HFF-Myc (cell line): Measurements from ENCODE around the gene FST.
A peak's percentile ranks its signal among the peaks of the same experiment; 100 is the strongest.

Experiments used
- DNase-seq: peaks from one replicate; pipeline ENCODE4 v3.0.0-alpha.2; 2011; ENCODE audit warnings: low read depth; ENCODE audit errors: extremely low read depth
- H3K4me3 ChIP-seq: replicated peaks from 2 replicates; pipeline ENCODE4 v1.5.1; 2011; ENCODE audit warnings: low read depth, mild to moderate bottlenecking, control low read depth, low read length
- TF ChIP-seq, protein P1 (sequence below): IDR thresholded peaks from 2 replicates; pipeline ENCODE4 v1.5.1; 2012; ENCODE audit warnings: mild to moderate bottlenecking, low read depth, low read length, control low read depth; ENCODE audit errors: missing control alignments

The FST gene

DNA sequence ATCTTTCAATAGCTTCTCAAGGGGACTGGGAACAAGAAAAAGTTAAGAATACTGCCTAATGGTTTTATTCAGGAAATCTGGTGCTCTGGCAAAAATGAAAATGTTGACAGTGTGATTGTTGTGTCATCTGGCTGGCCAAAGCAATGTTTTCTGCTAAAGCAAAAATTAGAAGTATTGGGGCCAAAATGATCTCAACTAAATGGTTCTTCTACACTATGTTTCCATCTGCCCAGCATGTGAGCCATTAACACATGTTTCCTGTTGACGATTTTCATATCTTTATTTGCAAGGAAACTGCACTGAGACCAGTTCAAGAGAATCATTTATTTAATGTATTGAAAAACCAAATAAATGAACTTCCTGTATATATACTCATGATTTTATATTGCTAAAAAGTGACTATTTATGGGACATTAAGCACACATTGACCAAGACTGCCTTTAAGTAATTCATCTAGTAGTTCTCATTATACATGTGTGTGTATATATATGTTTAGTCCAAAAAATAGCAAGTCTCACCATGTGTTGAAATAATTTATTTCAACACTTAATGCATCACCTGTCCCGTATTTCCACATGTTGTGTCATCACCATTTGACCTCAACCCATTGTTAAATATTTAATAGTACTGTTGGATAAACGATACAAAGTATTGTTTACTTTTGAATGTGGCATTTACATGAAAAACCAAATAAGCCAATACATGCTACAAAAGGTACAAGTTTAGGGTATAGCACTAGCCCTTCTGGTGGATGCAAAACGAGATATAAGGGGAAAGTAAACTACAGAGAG is 7.5 kb upstream of the FST start:
- TF ChIP-seq, protein P1, sequence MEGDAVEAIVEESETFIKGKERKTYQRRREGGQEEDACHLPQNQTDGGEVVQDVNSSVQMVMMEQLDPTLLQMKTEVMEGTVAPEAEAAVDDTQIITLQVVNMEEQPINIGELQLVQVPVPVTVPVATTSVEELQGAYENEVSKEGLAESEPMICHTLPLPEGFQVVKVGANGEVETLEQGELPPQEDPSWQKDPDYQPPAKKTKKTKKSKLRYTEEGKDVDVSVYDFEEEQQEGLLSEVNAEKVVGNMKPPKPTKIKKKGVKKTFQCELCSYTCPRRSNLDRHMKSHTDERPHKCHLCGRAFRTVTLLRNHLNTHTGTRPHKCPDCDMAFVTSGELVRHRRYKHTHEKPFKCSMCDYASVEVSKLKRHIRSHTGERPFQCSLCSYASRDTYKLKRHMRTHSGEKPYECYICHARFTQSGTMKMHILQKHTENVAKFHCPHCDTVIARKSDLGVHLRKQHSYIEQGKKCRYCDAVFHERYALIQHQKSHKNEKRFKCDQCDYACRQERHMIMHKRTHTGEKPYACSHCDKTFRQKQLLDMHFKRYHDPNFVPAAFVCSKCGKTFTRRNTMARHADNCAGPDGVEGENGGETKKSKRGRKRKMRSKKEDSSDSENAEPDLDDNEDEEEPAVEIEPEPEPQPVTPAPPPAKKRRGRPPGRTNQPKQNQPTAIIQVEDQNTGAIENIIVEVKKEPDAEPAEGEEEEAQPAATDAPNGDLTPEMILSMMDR = no peak
- H3K4me3 ChIP-seq = no peak overlapping the region
- no peak for DNase-seq

DNA sequence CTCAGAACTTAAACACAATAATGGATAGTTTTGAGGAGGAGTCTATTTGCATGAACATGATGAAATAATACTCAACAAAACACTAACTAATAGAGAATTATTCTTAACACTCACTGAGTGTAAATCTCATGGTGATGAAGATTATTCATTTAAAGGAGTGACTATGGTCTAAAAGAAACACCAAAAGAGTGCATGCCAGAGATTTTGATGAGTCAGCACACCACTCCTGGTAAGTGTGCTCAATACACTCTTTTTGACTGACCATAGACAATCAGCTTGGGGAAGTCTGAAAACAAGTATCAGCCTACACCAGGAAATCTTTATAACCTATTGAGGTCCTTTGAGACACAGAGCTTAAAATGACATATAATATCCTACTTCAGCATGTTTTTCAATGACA is 6.8 kb upstream of the FST start:
- TF ChIP-seq, protein P1 = no peak
- no peak for DNase-seq
- H3K4me3 ChIP-seq = no peak overlapping the region

DNA sequence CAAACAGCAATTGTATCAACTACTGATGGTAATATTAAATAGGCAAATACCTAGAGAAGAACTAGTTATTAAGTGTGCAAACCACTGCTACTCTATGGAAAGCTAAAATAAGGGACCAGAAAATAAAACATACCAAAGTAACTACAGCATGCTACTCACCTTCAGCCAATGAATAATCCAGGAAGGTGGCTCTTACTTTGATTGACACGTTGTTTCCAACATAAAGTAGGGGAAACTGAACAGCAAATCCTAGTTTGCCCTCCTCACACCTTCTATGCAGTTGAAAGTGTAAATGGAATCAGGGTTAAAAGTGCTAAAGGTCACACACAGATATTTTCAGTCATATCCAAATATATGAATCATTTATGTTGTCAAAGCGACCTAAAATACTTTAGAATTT is 5.1 kb upstream of the FST start:
- no peak for DNase-seq
- TF ChIP-seq, protein P1 = no peak
- H3K4me3 ChIP-seq = no peak overlapping the region

DNA sequence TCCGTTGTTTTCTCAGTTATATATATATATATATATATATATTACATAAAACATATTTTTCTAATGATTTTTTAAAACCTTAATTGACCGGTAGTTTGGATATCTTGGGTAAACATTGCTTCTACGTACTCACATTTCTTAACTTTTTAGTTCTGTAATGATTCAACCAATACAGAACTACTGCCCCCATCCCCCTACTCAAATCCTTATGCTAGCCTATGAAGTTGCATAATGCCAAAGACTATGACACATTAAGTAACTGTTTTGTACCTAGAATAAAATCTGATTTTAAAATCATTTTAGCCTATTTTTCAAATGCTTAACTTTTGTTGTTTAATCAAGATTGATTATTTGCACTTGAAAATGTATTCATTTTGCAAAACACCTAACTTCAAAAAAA is 4.4 kb upstream of the FST start:
- TF ChIP-seq, protein P1 = no peak
- H3K4me3 ChIP-seq = no peak overlapping the region
- no peak for DNase-seq

- TF ChIP-seq, protein P1 = no peak
- DNase-seq = no peak
- no peak overlapping the region for H3K4me3 ChIP-seq
Observed at GRCh38 chr5:53476531-53477480, 3.6 kb upstream of the FST start.

DNA sequence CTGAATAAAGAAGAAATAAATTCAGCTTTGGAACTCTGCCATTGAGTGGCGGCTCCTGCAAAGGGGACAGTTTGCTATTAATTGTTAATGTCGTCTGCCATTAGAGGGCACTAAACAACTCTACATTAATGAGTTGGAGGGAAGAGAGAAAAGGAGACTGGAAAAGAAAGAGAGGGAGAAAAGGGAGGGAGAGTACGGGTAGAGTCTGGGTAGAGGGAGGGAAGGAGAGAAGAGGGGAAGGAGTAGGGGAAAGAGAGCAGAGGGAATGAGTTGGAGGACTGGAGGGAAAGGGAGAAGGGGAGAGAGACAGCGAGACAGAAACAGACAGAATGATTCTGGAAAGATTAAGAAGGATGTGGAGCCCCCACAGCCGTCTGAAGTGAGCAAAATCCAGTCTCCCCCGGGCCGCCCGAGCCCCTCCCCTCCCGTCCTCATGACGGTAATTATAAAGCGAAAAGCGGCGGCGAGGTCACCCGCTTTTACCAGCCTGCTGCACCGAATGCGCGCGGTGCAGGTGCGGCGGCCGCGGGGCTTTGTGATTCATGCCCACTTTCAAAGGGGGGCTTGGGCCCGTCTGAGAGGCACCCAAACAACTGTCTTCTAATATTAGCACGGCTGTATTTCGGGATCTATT is 1.9 kb upstream of the FST start:
- H3K4me3 ChIP-seq = peak overlapping the region; percentile 95
- TF ChIP-seq, protein P1 = peak; percentile 45
- no peak for DNase-seq
